SK-N-SH treated with all-trans-retinoic acid at 6 μM for 48 hours (cell line): Measurements from ENCODE around the gene KIZ.

ENCODE experiments used
- ARNTL ChIP-seq: fragments of 450-650 bp; formaldehyde crosslinking; IDR thresholded peaks from 2 replicates; pipeline ENCODE4 v1.5.0; 2020; ENCODE audit warnings: low read depth, mild to moderate bottlenecking, moderate library complexity, borderline replicate concordance
- OSR1 ChIP-seq: fragments of 250-450 bp; sonication (Bioruptor Pico); IDR thresholded peaks from 2 replicates; pipeline ENCODE4 v1.8.0; 2022; ENCODE audit warnings: moderate library complexity, mild to moderate bottlenecking, inconsistent platforms
- PATZ1 ChIP-seq: fragments of 250-450 bp; sonication (Bioruptor Pico); IDR thresholded peaks from 2 replicates; pipeline ENCODE4 v1.8.0; 2020; ENCODE audit warnings: mild to moderate bottlenecking, moderate library complexity, borderline replicate concordance
- PPARA ChIP-seq: fragments of 250-450 bp; sonication (Bioruptor Pico); IDR thresholded peaks from 2 replicates; pipeline ENCODE4 v1.5.0; 2020; ENCODE audit warnings: mild to moderate bottlenecking, borderline replicate concordance
- RARB ChIP-seq: fragments of 250-450 bp; sonication (Bioruptor Pico); IDR thresholded peaks from 2 replicates; pipeline ENCODE4 v1.8.0; 2021; ENCODE audit warnings: mild to moderate bottlenecking, moderate library complexity
- SNAI2 ChIP-seq: fragments of 250-450 bp; sonication (Bioruptor Pico); IDR thresholded peaks from 2 replicates; pipeline ENCODE4 v1.5.0; 2020; ENCODE audit warnings: mild to moderate bottlenecking, moderate library complexity
- TCF4 ChIP-seq: fragments of 250-450 bp; sonication (Bioruptor Pico); IDR thresholded peaks from 2 replicates; pipeline ENCODE4 v1.8.0; 2021; ENCODE audit warnings: mild to moderate bottlenecking, moderate library complexity, borderline replicate concordance
- ZC3H10 ChIP-seq: fragments of 250-450 bp; sonication (Bioruptor Pico); IDR thresholded peaks from 2 replicates; pipeline ENCODE4 v1.5.1; 2021; ENCODE audit warnings: mild to moderate bottlenecking, moderate library complexity
- ZFP3 ChIP-seq: fragments of 250-450 bp; sonication (Bioruptor Pico); IDR thresholded peaks from 2 replicates; pipeline ENCODE4 v1.5.0; 2020; ENCODE audit warnings: mild to moderate bottlenecking, moderate library complexity
- ZNF8 ChIP-seq: fragments of 450-650 bp; formaldehyde crosslinking; IDR thresholded peaks from 2 replicates; pipeline ENCODE4 v1.5.0; 2020; ENCODE audit warnings: mild to moderate bottlenecking, moderate library complexity

DNA sequence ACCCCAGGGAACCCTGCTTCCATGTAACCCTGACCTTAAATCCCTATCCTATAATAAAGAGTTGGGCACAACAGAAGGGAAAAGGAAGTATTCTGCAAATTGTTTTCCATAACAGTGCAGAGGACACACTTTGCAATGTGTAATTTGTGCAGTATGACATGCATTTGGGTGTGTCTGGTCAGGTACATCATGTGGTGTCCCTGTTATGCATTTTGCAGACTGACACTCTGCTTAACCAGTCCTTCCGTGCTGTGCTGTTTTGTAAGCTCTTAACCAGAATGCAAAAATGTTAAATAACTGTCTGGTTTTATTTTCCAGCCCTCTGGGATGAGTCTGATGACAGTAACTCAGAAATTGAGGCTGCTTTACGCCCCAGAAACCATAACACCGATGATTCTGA, 120.3 kb downstream of the KIZ start:
- TF ChIP-seq PATZ1: no peak
- no peak for TF ChIP-seq OSR1 (CRISPR knock-in tag)
- TF ChIP-seq RARB (CRISPR knock-in tag): no peak
- TF ChIP-seq TCF4 (CRISPR knock-in tag): no peak
- no peak for TF ChIP-seq PPARA (CRISPR knock-in tag)
- no peak for TF ChIP-seq ARNTL
- no peak for TF ChIP-seq ZNF8 (CRISPR knock-in tag)
- no peak for TF ChIP-seq SNAI2 (CRISPR knock-in tag)
- TF ChIP-seq ZC3H10 (CRISPR knock-in tag): no peak
- no peak for TF ChIP-seq ZFP3 (CRISPR knock-in tag)
